Adipose tissue (tissue), 3 donors: ENCODE measurements around the gene TMA7. TPM values are rescaled to one million over a fixed set of nuclear protein-coding genes. Genes with fewer than 3 reads are reported as not detected.

ENCODE experiments used
- H3K27ac ChIP-seq: one replicate; pipeline ENCODE4 v1.5.1; 2013; ENCODE audit warnings: low read depth, low read length
- WGBS, 3 donors: extraction: QIAGEN DNeasy Blood & Tissue Kit; methylation state at CpG; one replicate each; pipeline ENCODE4 v1.1.7; 2013; 5-methylcytosine and 5-hydroxymethylcytosine counted together
- polyA plus RNA-seq, 3 donors: library from polyadenylated mRNA; stranded (reverse); fragments of 200-250 nt; gene quantifications; one replicate each; pipeline ENCODE4 v1.2.3, GENCODE V29; 2013
- donor health status: healthy with polysubstance abuse.
- donor health status: Bipolar disorder and iron deficiency.
- donor health status: healthy.

TMA7 gene
- polyA plus RNA-seq, 3 donors: 180 to 622 (median 308) TPM

DNA sequence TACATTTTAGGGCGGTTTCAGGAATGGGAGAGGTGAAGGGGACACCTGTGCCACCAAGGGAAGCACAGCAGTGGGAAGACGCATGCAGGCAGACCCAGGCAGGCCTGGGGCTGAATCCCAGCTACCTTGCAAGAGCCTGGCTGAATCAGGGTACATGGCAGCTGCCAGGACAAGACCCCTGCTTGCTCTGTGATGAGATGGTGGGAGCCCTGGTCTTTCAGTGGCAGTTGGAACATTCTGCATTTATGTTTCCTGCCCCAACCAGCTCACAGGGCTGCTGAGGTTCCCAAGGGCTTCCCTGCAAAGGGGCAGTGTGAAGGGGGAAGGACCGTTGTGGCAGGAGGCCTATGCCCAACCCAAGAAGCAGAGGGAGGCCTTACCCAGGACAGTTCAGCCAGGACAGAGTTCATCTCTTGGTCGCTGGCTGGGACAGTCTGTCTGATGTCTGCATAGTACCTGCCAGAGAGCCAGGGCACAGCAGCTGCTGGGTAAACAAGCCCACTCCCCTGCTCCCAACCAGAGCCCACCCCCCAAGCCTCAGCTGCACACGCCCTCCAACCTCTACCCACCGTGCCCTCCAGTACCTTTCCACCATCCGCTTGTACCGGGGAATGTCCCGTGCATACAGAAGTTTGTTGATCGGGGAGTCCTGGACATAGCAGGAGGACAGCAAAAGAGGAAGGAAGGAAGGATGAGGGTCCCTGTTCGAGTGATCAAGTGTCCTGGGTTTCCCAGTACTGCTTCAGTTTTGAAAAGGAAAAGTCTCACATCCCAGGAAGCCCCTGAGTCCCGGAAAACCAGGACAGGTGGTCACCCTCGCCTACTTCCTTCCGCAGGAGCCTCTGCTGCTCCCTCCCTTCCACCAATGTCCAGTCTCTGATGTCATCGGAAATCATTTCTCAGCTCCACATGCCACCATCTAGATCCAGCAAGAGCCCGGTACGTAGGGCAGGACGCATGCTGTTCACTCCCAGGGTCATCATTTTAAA lies 33.3 kb upstream of the TMA7 start:
- H3K27ac ChIP-seq: no peak overlapping the region
- WGBS, 3 donors: 81 to 86% (median 85%) methylated on average over 18 of the region's 18 CpGs

DNA sequence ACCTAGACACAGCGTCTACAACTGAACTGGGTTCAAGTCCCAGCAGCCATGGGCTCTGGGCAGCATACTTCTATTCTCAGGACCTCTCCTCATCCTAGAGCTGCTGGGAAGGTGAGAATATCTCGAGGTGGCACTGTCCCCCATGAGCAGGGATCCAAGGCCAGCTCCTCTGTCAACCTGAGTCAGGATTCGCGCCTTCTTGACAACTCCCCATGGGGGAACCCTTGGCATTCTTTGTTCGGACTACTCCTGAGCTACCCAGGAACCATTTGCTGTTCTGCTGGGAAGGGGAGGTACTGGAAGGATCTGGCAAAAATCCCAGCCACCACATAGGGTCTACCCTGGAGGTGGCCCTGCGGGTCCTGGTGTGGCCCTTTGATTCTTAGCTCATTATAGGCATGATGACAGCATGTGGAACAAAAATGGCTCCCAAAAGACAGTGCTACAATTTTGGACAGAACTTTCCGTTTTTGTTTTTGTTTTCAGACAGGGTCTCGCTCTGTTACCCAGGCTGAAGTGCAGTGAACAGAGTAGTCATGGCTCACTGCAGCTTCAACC lies 32.4 kb upstream of the TMA7 start:
- WGBS, 3 donors: 83 to 89% (median 87%) methylated on average over 8 of the region's 8 CpGs
- H3K27ac ChIP-seq: no peak overlapping the region

DNA sequence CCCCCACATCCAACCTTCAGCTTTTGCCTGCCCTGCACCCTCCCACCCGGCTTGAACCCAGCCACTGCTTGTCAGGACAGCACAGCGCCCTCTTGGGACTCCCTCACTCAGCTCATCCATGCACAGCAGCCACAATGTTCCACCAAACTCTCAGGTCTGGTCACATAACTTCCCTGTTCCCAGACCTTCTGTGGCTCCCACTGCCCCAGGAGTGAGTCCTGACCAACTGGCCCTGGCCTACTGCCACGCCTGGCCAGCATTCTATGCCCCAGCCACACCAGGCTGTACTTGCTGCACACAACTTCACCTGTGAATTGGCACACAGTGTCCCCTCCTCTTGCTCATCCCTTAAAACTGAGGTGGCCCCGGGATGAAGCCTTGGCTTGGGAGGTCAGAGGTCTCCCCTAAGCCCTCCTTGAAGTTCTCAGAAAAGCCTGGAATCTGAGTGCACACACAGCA lies 31.2 kb upstream of the TMA7 start:
- 86 to 90% (median 86%) methylated on average over 4 of the region's 4 CpGs for WGBS, 3 donors
- no peak overlapping the region for H3K27ac ChIP-seq

DNA sequence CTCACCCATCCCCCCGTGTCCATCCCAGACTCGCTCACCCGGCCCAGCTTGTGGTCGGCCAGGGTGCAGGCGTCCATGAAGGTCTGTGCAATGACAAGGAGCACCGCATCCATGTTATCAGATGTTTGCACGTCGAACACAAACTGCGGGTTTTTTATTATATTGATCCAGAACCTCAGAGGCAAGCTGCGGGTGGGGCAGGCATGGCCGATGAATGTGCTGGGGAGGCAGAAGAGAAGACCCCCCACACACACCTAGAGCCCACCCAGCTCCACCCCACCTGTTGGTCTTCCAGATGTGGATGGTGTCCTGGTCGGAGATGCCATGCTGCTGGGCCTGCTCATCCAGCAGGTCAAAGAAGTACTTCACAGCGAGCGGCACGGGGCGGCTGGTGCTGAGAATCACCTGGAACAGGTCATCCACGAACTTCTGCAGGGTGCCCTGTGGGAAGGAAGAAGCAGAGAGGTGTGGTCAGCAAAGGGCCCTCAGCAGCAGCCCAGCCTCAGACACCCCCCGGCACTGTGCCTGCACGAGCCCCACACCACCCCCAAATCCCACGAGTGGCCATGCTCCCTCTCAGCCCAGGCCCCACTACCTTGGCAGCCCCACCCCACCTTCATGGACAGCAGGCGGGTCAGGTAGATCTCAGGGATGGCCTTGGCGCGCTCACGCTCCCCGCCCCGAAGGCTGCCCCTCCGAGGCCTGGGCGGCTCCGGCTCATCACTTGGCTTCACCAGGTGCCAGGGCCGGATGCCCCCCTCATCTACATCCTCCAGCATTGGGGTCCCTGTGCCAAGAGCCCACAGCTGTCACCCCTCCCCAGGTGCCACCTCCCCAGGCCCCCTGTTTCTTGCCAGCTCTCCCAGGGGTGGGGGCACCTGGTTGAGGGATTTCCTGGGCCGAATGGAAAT lies 30.5 kb upstream of the TMA7 start:
- WGBS, 3 donors: 93 to 94% (median 93%) methylated on average over 30 to 31 of the region's 31 CpGs
- H3K27ac ChIP-seq: no peak overlapping the region

DNA sequence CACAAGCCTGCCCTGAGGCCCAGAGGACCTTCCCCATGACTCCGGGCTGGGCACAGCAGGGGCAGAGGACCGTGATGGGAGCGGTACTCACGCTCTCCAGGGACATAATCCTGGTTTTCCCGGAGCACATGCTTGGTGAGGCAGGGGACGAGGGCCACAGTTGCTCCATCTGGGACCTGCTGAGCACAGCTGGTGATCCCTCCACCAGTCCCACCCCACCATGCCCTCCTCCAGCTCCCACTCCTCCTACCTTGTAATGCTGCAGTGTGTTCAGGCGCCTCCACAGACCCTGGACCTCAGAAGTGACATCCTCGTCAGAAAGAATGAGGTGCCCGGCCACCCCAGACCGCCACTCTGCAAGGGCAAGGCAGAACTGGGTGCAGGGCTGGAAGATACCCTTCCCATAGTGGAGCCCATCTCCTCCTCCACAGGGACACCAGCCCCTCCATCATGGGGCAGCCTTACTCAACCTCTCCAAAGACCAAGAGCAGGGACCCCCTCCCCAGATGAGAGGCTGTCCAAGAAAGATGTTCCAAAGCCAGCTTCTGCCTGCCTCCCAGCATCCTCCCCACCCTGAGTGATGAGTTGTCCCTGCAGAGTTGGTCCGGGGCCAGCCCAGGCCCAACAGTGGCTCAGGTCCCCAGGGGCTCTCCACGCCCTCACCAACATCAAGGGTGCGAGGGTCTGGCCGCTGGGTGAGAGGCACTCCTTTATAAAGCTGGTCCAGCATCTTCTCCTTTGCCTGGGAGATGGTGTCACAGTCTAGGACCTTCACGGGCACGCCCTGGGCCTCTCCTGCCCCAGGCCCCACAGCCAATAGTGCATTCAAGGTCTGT lies 29.6 kb upstream of the TMA7 start:
- H3K27ac ChIP-seq: no peak overlapping the region
- WGBS, 3 donors: 92 to 95% (median 93%) methylated on average over 16 of the region's 16 CpGs

DNA sequence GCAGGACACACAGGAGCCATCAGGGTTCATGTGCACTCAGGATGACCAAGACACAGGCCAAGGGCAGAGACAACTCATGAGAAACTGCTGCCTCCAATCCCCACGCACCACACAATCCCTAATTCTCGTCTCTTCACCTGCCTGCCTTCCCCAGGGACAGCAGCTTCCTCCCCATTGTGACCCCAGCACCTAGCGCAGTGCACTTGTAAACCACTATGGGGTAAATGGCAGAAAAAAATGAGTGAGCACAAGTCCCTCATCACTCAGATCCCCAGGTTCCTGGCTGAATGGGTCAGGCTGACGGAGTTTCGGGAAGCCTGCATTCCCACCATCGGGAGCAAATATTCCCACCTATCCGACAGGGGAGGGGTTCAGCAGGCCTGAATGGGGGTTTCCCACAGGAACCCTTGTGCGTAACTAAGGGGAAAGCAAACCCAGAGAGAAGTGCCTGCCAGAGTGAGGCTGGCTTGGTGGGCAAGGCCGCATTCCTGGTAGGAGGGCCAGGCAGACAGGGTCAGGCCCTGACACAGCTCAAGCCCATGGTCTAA lies 28.9 kb upstream of the TMA7 start:
- no peak overlapping the region for H3K27ac ChIP-seq
- WGBS, 3 donors: 92 to 95% (median 92%) methylated on average over 9 of the region's 9 CpGs

DNA sequence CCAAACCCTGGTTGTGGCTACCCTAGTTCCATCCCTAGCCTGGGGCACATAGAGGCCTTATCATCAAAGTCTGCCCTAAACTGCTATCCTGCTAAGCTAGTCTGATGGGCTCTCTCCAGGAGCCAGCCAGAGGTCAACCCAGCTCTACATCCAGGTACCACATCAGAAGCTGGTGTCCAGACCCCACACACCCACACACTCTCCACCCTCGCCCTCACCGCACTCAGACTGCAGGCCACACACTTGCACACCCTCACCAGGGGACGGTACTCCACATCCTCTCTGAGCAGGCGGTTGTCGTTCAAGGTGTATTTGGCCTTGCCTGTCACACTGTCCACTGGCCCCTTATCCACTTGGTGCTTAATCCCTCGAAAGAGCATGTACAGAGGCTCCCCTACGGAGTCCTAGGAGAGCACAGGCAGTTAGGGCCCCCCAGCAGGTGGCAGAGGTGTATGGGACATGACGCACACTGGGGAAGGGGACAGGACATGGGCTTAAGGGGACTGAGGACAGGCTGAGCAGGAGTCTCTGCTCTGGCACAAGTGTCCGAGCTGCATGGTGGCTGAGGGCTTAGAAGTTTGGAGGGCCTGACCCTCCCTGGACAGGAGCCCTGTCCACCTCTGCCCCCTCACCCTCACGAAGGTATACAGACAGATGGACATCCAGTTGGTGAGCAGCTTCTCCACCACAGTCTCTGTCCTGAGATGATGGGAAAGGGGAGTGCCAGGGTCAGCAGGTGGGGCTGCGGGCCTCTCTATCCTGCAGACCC lies 28.3 kb upstream of the TMA7 start:
- WGBS, 3 donors: 89 to 96% (median 91%) methylated on average over 11 of the region's 11 CpGs

DNA sequence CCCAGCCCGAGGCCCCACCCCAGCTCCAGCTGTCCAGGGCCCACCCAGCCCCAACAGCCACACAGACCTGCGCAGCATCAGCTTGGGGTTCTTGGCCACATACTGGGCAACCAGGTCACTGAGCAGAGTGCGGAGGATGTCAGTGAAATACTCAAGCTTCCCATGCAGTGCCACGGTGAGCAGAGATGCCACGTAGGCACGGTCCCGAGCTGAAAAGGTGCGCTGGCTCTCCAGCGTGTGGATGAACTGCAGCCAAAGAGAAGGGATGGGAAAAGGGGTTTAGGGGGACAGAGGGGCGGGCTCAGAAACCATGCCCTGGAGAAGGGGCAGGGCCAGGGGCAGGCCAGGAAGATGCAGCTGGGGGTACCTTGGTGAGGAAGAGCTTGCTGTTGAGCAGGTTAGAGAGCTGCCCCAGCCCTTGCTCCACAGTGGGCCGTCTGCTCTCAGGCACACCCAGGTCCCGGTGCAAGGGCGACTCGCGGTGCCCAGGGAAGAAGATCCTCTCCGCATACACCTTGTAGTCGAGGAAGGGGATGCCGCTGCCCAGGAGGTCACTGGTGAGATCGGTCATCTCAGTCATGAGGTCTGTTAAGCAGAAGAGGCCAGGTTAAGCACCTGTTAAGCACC lies 27.6 kb upstream of the TMA7 start:
- 93 to 94% (median 94%) methylated on average over 19 of the region's 19 CpGs for WGBS, 3 donors

More for the DNA sequence above, 28.3 kb upstream of the TMA7 start:
- no peak overlapping the region for H3K27ac ChIP-seq

DNA sequence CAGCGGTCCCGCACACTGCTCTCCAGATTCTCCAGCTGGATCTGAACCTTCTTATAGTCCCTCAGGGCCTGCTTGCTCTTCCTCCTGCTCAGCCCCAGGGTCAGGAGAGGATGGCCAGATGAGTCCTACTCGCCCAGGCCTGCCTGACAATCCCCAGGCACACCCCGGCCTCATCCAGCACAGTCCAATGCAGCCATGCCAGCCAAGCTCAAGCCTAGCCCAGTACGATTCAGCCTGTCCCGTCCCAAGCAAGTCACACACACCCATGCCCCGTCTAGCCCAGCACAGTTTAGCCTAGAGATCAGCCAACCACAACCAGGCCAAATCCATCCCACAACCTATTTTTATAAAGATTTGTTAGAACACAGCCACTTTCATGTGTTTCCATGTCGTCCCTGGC lies 27.0 kb upstream of the TMA7 start:
- 86 to 90% (median 90%) methylated on average over 8 of the region's 8 CpGs for WGBS, 3 donors
- H3K27ac ChIP-seq: no peak overlapping the region

More for the DNA sequence above, 27.6 kb upstream of the TMA7 start:
- H3K27ac ChIP-seq: no peak overlapping the region

DNA sequence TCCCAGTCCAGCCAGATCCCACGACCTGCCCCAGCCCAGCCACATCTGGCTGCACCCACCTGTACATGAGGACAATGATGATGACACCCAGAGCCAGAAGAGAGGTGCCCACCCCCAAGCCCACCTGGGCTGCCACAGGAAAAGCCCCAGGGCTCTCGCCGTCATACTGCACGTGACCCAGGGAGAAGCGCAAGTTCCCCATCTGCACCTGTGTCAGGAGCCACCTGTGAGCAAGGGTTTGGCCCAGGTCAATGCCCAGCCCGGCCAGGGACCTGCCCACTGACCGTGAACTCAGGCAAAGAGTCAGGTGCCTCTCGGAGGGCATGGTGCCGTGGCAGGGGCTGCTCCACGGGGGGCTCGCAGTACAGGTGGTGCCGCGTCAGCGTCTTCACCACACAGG lies 26.4 kb upstream of the TMA7 start:
- no peak overlapping the region for H3K27ac ChIP-seq
- 92 to 93% (median 92%) methylated on average over 14 of the region's 14 CpGs for WGBS, 3 donors

DNA sequence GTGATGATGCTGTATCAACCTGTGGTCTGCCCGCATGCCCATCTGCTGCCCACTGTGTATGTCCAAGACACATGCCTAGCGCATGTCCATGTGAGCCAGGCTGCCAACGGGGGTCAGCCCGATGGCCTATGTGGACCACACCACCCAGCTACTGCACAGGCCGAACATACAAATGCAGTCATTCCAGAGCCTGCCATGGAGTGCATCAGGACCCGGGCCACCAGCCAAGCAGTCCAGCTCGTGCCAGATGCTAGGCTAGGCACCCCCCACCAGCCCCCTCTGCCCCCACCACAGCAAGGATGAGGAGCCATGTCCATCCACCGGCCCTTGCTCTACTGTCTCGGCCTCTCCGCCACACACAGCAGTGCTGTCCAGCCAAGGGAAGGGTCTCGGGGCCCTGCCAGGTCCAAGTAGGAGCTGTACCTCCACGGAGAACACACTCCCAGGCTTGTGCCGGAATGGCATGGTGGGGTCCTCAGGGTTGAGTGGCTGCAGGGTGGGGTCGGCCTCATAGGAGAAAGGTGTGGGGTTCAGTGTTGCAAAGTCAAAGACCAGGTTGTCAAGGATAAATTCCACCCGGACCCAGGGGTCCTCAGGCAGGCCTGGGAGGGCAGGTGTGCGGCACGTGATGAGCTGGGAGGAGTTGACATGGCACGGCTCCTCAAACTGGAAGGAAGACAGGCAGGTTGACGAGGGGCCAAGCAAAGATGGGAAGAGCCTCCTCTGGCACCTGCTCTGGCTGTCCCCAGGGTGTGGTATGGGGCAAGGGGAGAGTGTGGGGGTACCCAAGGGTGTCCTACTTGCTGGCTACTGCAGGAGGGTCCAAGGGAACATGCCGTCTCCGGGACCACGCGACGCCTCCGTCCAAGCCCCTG lies 25.4 kb upstream of the TMA7 start:
- H3K27ac ChIP-seq: no peak overlapping the region
- 88 to 89% (median 88%) methylated on average over 25 of the region's 25 CpGs for WGBS, 3 donors

DNA sequence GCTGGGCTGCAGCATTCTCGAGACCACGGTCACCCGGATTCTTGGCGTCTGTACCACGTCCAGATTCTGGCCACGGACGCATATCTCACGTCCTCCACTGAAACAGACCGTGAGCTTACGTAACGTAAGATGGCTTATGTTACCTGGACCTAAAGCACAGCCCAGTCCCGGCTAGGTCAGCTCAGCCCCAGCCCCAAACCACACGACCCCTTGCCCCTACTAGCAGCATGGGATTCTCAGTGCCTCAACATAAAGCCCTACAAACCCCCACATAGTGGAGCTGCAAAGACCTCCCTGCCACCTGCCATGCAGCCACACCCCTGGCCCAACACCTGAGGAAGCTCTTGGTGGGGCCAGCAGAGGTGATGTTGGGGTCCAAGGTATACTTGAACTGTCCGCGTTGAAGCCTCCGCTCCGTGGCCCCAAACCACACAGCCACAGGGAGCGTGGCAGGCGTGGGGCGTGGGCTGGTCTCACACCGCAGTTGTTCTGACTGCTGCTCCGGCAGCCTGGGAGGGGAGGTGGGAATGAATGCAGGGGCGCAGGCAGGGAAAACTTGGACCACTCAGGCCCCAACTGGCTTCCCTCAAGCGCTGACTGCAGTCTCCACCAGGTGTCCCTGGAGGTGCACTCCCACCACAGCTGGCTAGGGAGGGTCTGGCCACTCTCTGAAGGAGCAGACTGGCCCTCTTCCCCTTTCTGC lies 24.7 kb upstream of the TMA7 start:
- 90 to 95% (median 92%) methylated on average over 24 of the region's 24 CpGs for WGBS, 3 donors
- H3K27ac ChIP-seq: no peak overlapping the region

DNA sequence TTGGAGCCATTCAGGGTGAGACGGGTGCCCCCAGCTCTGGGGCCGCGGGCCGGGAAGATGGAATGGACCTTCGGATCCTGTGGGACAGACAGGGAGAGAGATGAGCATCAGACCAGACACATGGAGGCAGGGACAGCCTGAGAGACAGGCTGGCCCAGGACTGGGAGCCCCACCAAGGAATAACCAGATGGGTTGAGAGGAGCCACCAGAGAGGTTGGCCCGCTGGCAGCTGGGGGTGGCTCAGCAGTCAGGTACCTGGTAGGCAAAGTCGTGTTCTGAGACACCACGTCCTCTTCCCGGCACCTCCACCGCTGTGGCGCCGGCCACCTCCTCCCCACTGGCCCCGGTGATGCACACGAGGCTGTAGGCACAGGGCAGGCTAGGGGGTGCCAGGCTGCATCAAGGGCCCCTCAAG lies 24.0 kb upstream of the TMA7 start:
- WGBS, 3 donors: 89 to 92% (median 91%) methylated on average over 14 of the region's 14 CpGs
- no peak overlapping the region for H3K27ac ChIP-seq

DNA sequence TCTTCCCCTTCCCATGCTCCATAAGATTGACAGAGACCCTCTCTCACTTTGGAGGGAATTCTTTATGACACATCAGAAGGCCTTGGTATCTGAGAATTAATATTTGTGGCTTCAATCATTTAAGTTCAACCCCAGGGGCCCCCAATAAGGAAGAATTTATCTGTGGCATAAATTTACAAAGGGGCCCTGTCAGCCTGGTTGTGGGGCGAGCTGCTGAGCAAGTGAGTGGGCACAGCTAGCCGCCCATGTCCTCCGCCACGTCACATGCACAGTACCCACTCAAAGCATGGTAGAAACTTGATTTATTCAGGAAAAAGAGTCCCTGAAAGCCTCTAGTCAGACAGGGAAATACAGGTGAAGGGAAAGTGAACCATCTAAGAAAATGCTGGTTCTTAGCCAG lies 23.5 kb upstream of the TMA7 start:
- no peak overlapping the region for H3K27ac ChIP-seq
- 96 to 98% (median 96%) methylated on average over 4 of the region's 4 CpGs for WGBS, 3 donors

DNA sequence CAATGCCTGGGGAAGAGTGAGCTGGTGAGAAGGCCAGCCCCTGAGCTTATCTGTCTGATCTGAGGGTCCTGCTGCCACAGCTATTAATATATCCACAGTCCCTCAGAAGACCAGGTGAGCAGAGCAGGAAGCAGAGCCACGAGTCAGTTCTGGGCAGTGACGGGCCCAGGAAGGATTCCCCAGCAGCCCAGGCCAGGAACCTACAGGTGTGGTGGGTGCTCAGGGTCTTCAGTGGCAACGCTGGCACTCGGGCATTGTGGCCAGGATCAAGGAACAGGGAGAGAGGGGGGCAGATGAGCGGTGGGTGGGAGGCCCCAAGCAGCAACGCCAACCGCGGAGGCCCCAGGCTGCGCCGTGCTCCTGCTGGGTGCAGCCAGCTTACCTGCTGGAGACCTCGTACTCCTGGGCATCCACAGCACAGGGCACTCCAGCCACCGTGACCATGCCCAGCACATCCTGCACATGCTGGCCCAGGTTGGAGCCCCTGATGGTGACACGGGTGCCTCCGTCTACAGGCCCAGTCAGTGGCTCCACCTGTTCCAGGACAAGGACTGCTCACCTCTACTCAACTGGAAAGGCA lies 22.4 kb upstream of the TMA7 start:
- H3K27ac ChIP-seq: no peak overlapping the region
- 92 to 94% (median 93%) methylated on average over 12 to 14 of the region's 14 CpGs for WGBS, 3 donors
